OCI-LY1 (cell line): ENCODE results near the gene FBXW5.

Experiments used
- H2AFZ ChIP-seq: fragments of 200-600 bp; sonication (generic), shearing (Covaris generic); 2 replicates; pipeline ENCODE4 v1.6.0; 2014; ENCODE audit warnings: antibody characterized with exemption, mild to moderate bottlenecking, low read length
- H3F3A ChIP-seq: fragments of 200-600 bp; sonication (generic), shearing (Covaris generic); 2 replicates; pipeline ENCODE4 v1.6.0; 2014; ENCODE audit warnings: mild to moderate bottlenecking, antibody characterized with exemption, low read length, moderate library complexity; ENCODE audit not compliant: insufficient read depth
- H3K27ac ChIP-seq: fragments of 200-600 bp; sonication (generic); 2 replicates; pipeline ENCODE4 v1.5.1; 2014; ENCODE audit warnings: low read length, mixed run types, mild to moderate bottlenecking, low read depth; ENCODE audit not compliant: poor library complexity, severe bottlenecking
- H3K27me3 ChIP-seq: fragments of 200-600 bp; sonication (generic); 2 replicates; pipeline ENCODE4 v1.6.0; 2014; ENCODE audit warnings: antibody characterized with exemption, mild to moderate bottlenecking, low read length, moderate library complexity; ENCODE audit not compliant: insufficient read depth
- H3K36me3 ChIP-seq: fragments of 200-600 bp; sonication (generic); 2 replicates; pipeline ENCODE4 v1.6.1; 2014; ENCODE audit warnings: mild to moderate bottlenecking, antibody characterized with exemption, low read length, moderate library complexity, mixed read lengths; ENCODE audit not compliant: insufficient read depth
- H3K4me1 ChIP-seq: fragments of 200-600 bp; sonication (generic); 2 replicates; pipeline ENCODE4 v1.5.1; 2014; ENCODE audit warnings: mild to moderate bottlenecking, low read length, moderate library complexity; ENCODE audit not compliant: insufficient read depth, severe bottlenecking
- H3K4me2 ChIP-seq: fragments of 200-600 bp; sonication (generic), shearing (Covaris generic); 2 replicates; pipeline ENCODE4 v1.6.1; 2014; ENCODE audit warnings: low read length
- H3K4me3 ChIP-seq: fragments of 200-600 bp; sonication (generic); 2 replicates; pipeline ENCODE4 v1.5.1; 2014; ENCODE audit warnings: low read length, low read depth, mild to moderate bottlenecking, mixed read lengths; ENCODE audit not compliant: poor library complexity, severe bottlenecking
- H3K79me2 ChIP-seq: fragments of 200-600 bp; shearing (Covaris generic); 2 replicates; pipeline ENCODE4 v1.6.1; 2016; ENCODE audit warnings: mixed run types, low read length, mixed read lengths; ENCODE audit not compliant: insufficient read depth
- H3K9ac ChIP-seq: fragments of 200-600 bp; sonication (generic), shearing (Covaris generic); 2 replicates; pipeline ENCODE4 v1.6.1; 2014; ENCODE audit warnings: mild to moderate bottlenecking, low read length, mixed read lengths
- H3K9me2 ChIP-seq: fragments of 200-600 bp; sonication (generic), shearing (Covaris generic); 2 replicates; pipeline ENCODE4 v1.6.1; 2014; ENCODE audit warnings: low read depth, mild to moderate bottlenecking, low read length, mixed read lengths
- H3K9me3 ChIP-seq: fragments of 200-600 bp; shearing (Covaris generic); 2 replicates; pipeline ENCODE4 v1.6.1; 2014; ENCODE audit warnings: low read length, mixed read lengths
- H4K20me1 ChIP-seq: fragments of 200-600 bp; sonication (generic), shearing (Covaris generic); 2 replicates; pipeline ENCODE4 v1.6.0; 2016; ENCODE audit warnings: mild to moderate bottlenecking, low read length; ENCODE audit not compliant: insufficient read depth
- CTCF ChIP-seq: fragments of 200-600 bp; sonication (generic), shearing (Covaris generic); IDR thresholded peaks from 2 replicates; pipeline ENCODE4 v1.5.1; 2017; ENCODE audit warnings: mild to moderate bottlenecking, antibody characterized with exemption, low read length, moderate library complexity, mixed read lengths
- EZH2 ChIP-seq: fragments of 200-600 bp; sonication (generic), shearing (Covaris generic); IDR thresholded peaks from 2 replicates; pipeline ENCODE4 v1.8.0; 2017; ENCODE audit warnings: borderline replicate concordance, mixed run types, mild to moderate bottlenecking, antibody characterized with exemption, low read length, moderate library complexity, mixed read lengths

Gene FBXW5

GRCh38 chr9:136934277-136934676 lies 10.3 kb downstream of the FBXW5 start:
- Histone ChIP-seq H3K36me3 (peaks cover 47% of the 10 kb centered on the region), H3K79me2 (no peaks in the 10 kb centered on the region), H3K4me1 (no peaks in the 10 kb centered on the region), H3K4me2 (no peak overlapping the region), H3K27ac (no peak overlapping the region), H3K9ac (no peak overlapping the region), H3K9me3 (peaks cover 3% of the 10 kb centered on the region; the same call in 1 of the 2 replicates), H3K9me2 (no peaks in the 10 kb centered on the region), H2AFZ (no peak overlapping the region), H3K27me3 (no peaks in the 10 kb centered on the region), H3F3A (0 out of 2 replicates have a peak, but pooled peaks cover 3% of the 10 kb centered on the region), H3K4me3 (no peak overlapping the region), H4K20me1 (no peaks in the 10 kb centered on the region)
- TF ChIP-seq CTCF (no peak), EZH2 (no peak)

DNA sequence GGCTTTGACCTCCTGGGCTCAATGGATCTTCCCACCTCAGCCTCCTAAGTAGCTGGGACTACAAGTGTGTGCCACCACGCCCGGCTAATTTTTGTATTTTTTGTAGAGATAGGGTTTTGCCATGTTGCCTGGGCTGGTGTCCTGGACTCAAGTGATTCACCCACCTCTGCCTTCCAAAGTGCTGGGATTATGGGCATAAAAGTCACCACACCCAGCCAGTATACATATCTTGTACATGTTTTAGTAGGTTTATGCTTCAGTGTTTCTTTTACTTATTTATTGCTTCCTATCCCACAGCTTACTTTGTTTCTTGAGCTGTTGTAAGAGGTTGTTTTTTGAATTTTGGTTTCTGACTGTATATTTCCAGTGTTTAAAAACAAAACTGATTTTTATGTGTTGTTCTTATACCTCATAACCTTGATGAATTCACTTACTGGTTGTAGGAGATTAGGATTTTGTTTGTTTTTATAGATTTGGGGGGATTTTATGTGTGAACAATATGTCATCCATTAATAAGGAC lies 12.9 kb downstream of the FBXW5 start:
- Histone ChIP-seq H3K4me1 (no peaks in the 10 kb centered on the region), H3K9ac (no peak overlapping the region), H3F3A (no peaks in the 10 kb centered on the region), H3K79me2 (no peaks in the 10 kb centered on the region), H3K27ac (no peak overlapping the region), H3K4me2 (no peak overlapping the region), H3K27me3 (no peaks in the 10 kb centered on the region), H3K4me3 (no peak overlapping the region), H3K9me2 (no peaks in the 10 kb centered on the region), H2AFZ (no peak overlapping the region), H3K9me3 (peaks cover 3% of the 10 kb centered on the region; the same call in 1 of the 2 replicates), H3K36me3 (peaks cover 65% of the 10 kb centered on the region), H4K20me1 (no peaks in the 10 kb centered on the region)
- no peak for TF ChIP-seq EZH2
- TF ChIP-seq CTCF, result no peak

GRCh38 chr9:136930014-136930413 lies 14.5 kb downstream of the FBXW5 start:
- Histone ChIP-seq H3K9ac (no peak overlapping the region), H3F3A (no peaks in the 10 kb centered on the region), H2AFZ (no peak overlapping the region), H3K9me2 (no peaks in the 10 kb centered on the region), H3K27ac (no peak overlapping the region), H3K4me2 (no peak overlapping the region), H4K20me1 (no peaks in the 10 kb centered on the region), H3K4me3 (no peak overlapping the region), H3K36me3 (peaks cover 81% of the 10 kb centered on the region), H3K79me2 (no peaks in the 10 kb centered on the region), H3K9me3 (peaks cover 3% of the 10 kb centered on the region; the same call in 1 of the 2 replicates), H3K27me3 (no peaks in the 10 kb centered on the region), H3K4me1 (no peaks in the 10 kb centered on the region)
- no peak for TF ChIP-seq EZH2
- no peak for TF ChIP-seq CTCF
